Colonic mucosa (tissue), 4 donors: Measurements from ENCODE around the gene MSI2. TPM values are rescaled to one million over a fixed set of nuclear protein-coding genes. Genes with fewer than 3 reads are reported as not detected.
A peak's percentile ranks its signal among the peaks of the same experiment; 100 is the strongest.

Experiments used
- DNase-seq: peaks from one replicate; pipeline ENCODE4 v3.0.0-alpha.2; 2020
- H3K27ac ChIP-seq: fragments of 200-600 bp; one replicate; pipeline ENCODE4 v1.8.0; 2021
- H3K27me3 ChIP-seq: fragments of 200-600 bp; one replicate; pipeline ENCODE4 v1.8.0; 2021
- H3K36me3 ChIP-seq: fragments of 200-600 bp; one replicate; pipeline ENCODE4 v1.8.0; 2021
- H3K4me1 ChIP-seq: fragments of 200-600 bp; one replicate; pipeline ENCODE4 v1.8.0; 2021; ENCODE audit warnings: mild to moderate bottlenecking
- H3K4me3 ChIP-seq: fragments of 200-600 bp; one replicate; pipeline ENCODE4 v1.8.0; 2021
- H3K9ac ChIP-seq, 2 donors: one replicate each; pipeline ENCODE4 v1.7.0; 2013; ENCODE audit warnings: control low read depth in 2 of 2, low read depth in 2 of 2, low read length in 2 of 2
- H3K9me3 ChIP-seq: fragments of 200-600 bp; one replicate; pipeline ENCODE4 v1.8.0; 2021
- CTCF ChIP-seq: fragments of 200-600 bp; IDR thresholded peaks from one replicate; pipeline ENCODE4 v1.8.0; 2022; ENCODE audit warnings: antibody characterized with exemption, mild to moderate bottlenecking
- intact Hi-C: fragments of 100-400 bp; cut with DNase I; formaldehyde crosslinking; loops from one replicate; pipeline ENCODE4 v1.14.1; 2022
- total RNA-seq, 2 donors: library from RNA; stranded (reverse); fragmentation: NEBNext Ultra II Directional in 1 of 2; extraction: Animal tissue kit (Norgen Biotek cat#: 25700) in 1 of 2; gene quantifications; one replicate each; pipeline ENCODE4 v1.2.1, GENCODE V29; 2021
- donor health status: healthy.
- donor health status: DM: no; HTN: no; CAD: no.
- donor health status: DM: no; HTN: no; CAD: no.

MSI2 gene
- total RNA-seq, 2 donors from 2014 or later = 61.6 to 75.4 TPM

- DNase-seq = no peak
- Histone ChIP-seq H3K27me3 (no peaks in the 10 kb centered on the region), H3K36me3 (no peaks in the 10 kb centered on the region), H3K4me3 (no peak overlapping the region), H3K27ac (no peak overlapping the region), H3K9ac (no peak overlapping the region), H3K4me1 (no peaks in the 10 kb centered on the region), H3K9me3 (no peaks in the 10 kb centered on the region)
- no peak for TF ChIP-seq CTCF
- intact Hi-C loops = loop anchor here (10.0 kb wide), 1 partner anchor 59 kb away; no protein-coding TSS in a partner anchor
Observed at GRCh38 chr17:57655553-57655952, 399.2 kb downstream of the MSI2 start.

GRCh38 chr17:57657211-57657610, 400.9 kb downstream of the MSI2 start:
- Histone ChIP-seq H3K4me3 (no peak overlapping the region), H3K36me3 (no peaks in the 10 kb centered on the region), H3K9me3 (no peaks in the 10 kb centered on the region), H3K27me3 (no peaks in the 10 kb centered on the region), H3K9ac (no peak overlapping the region), H3K4me1 (no peaks in the 10 kb centered on the region), H3K27ac (no peak overlapping the region)
- no peak for DNase-seq
- no peak for TF ChIP-seq CTCF
- intact Hi-C loops = loop anchor here (10.0 kb wide), 1 partner anchor 58 kb away; no protein-coding TSS in a partner anchor

DNA sequence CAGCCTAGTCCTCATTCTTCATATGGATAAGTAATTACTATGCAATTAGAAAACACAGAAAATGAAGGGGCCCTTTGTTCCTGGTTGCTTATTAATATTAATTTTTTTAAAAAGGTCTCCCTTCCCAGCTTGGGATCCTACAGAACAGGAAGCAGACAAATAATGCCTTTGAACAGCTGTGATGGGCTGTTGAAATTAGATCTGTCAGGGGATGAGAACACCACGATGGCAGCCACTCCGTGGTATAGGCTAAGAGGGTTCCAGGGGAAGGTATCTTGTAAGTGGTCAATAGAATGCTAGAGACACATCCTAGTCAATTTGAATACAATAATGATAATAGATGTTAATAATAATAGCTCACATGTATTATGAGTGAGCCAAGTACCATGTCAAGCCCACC, 405.7 kb downstream of the MSI2 start:
- Histone ChIP-seq H3K27me3 (no peaks in the 10 kb centered on the region), H3K4me3 (no peak overlapping the region), H3K27ac (peak overlapping the region; percentile 28), H3K36me3 (no peaks in the 10 kb centered on the region), H3K9me3 (no peaks in the 10 kb centered on the region), H3K9ac (no peak overlapping the region), H3K4me1 (no peaks in the 10 kb centered on the region)
- no peak for TF ChIP-seq CTCF
- no peak for DNase-seq
- intact Hi-C loops = no loop called here

- H3K9ac ChIP-seq = peak overlapping the region in 1 of 2 donors; percentile 14
Observed at GRCh38 chr17:57662644-57663308, 406.5 kb downstream of the MSI2 start.

DNA sequence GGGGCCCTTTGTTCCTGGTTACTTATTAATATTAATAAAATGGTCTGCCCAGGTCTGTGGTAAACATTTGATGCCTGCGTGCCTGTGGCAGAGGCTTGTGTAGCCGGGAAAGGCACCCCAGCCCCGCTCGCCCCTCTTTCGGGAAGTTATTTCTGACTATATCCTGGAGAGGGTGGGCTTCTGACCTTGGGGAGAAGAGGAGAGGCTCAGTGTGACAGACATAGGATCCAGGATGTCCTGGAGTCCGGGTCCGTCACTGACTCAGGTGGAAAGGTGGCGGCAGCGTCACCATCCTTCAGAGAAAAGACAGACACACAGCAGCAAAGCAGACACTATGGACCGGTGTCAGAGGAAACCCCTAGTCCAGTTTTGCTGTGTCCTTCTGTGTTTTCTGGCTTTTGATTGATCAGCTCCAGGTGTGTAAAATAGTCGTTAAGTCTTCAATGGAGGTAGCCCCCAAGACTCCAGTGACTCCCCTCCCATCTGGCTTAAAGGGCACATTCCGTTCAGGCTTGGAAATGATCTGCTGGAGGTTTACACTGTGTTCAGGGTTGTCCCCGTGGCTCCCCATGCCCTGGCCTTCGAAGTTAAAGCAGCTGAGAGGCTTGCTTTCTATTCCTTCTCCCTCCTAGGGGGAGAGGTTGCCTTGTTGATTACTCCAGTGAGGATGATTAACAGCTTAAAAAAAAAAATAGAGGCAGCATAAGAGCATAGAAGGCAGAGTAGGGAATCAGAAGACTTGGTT, 407.2 kb downstream of the MSI2 start:
- DNase-seq = no peak
- peak overlapping the region; percentile 54 for H3K27ac ChIP-seq
- TF ChIP-seq CTCF = no peak
- intact Hi-C loops = no loop called here
- H3K36me3 ChIP-seq = no peaks in the 10 kb centered on the region
- H3K4me3 ChIP-seq = no peak overlapping the region
- H3K9ac ChIP-seq = peak overlapping the region in 1 of 2 donors; percentile 14
- H3K4me1 ChIP-seq = no peaks in the 10 kb centered on the region
- H3K27me3 ChIP-seq = no peaks in the 10 kb centered on the region
- H3K9me3 ChIP-seq = no peaks in the 10 kb centered on the region

More at GRCh38 chr17:57662644-57663308, 406.5 kb downstream of the MSI2 start:
- Histone ChIP-seq H3K27me3 (no peaks in the 10 kb centered on the region), H3K9me3 (no peaks in the 10 kb centered on the region), H3K36me3 (no peaks in the 10 kb centered on the region), H3K4me1 (no peaks in the 10 kb centered on the region), H3K27ac (peak overlapping the region; percentile 54), H3K4me3 (no peak overlapping the region)
- no peak for TF ChIP-seq CTCF
- DNase-seq = peak; percentile 90
- intact Hi-C loops = no loop called here
